ENCODE results near the gene HOXD13.
A peak's percentile ranks its signal among the peaks of the same experiment; 100 is the strongest.

DNA sequence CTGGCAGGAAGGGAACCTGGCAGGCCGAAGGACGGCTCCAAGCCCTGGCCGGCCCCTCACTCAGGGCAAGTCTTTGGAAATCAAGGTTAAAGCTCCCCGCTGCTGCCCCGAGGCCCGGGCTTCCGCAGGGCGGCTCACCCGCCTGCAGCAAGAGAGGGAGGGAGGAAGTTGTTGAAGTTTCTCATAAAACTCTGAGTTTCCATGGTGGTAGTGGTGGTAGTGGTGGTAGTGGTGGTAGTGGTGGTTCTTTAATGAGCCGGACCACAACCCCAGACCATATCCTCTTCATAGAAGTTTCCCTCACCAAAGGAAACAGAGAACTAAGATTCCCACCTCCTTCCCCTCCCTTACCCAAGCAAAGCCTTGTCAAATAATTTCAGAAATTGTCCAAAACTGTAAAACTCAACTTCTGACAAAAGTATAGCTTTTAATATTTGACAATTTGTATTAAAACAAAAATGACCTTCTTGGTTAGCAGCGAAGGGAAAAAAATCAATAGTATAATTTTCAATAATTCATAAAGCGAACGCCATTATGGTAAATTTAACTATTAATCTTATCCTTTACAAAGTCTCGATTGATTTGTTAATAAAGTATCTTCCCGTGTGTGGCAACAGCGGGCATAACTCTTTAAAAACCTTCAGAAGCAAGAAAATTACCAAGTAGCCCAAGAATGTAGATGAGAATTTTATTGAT lies 22.6 kb downstream of the HOXD13 start:
- TF ChIP-seq, protein P1, sequence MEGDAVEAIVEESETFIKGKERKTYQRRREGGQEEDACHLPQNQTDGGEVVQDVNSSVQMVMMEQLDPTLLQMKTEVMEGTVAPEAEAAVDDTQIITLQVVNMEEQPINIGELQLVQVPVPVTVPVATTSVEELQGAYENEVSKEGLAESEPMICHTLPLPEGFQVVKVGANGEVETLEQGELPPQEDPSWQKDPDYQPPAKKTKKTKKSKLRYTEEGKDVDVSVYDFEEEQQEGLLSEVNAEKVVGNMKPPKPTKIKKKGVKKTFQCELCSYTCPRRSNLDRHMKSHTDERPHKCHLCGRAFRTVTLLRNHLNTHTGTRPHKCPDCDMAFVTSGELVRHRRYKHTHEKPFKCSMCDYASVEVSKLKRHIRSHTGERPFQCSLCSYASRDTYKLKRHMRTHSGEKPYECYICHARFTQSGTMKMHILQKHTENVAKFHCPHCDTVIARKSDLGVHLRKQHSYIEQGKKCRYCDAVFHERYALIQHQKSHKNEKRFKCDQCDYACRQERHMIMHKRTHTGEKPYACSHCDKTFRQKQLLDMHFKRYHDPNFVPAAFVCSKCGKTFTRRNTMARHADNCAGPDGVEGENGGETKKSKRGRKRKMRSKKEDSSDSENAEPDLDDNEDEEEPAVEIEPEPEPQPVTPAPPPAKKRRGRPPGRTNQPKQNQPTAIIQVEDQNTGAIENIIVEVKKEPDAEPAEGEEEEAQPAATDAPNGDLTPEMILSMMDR (IDR thresholded peaks at IDR 0.05; ENCODE audit: extremely low read depth in 1 of 2, insufficient read depth in 1 of 2, low read depth in 1 of 2, low read length in 2 of 2): no peak
- TF ChIP-seq EZH2 (IDR thresholded peaks at IDR 0.05; ENCODE audit: borderline replicate concordance, low read depth, low read length, severe bottlenecking) (peak; percentile 12), POLR2A (IDR thresholded peaks at IDR 0.05; ENCODE audit: low read depth, low read length) (no peak), JUN (IDR thresholded peaks at IDR 0.05; ENCODE audit: borderline replicate concordance, insufficient read depth, insufficient read length, low read depth) (no peak), MYC (IDR thresholded peaks at IDR 0.05; ENCODE audit: low read depth, low read length) (no peak)
